ENCODE data around the gene FLT3.

Gene FLT3

DNA sequence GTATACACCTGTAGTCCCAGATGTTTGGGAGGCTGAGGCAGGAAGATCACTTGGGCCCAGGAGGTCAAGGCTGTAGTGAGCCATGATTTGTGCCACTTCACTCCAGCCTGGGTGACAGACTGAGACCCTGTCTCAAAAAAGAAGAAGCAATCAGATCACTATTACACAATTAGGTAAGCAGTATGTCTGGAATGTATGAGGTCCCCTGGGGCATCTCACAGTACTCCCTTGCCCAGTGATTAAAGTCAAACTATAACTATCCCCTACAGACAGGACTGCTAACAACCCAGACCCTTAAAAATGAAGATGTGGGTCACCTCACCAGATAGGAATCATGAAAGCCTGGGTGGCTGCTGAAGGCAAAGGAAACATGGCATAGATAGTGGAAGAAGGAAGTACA, 28.6 kb upstream of the FLT3 start:
- H3K36me3 ChIP-seq = no peaks in the 10 kb centered on the region
- H3K9me3 ChIP-seq = no peaks in the 10 kb centered on the region
- H3K4me1 ChIP-seq = no peaks in the 10 kb centered on the region
- no peak for DNase-seq
- no peaks in the 10 kb centered on the region; the same call in 1 of the 2 replicates for H3K27me3 ChIP-seq
- TF ChIP-seq, protein P1, sequence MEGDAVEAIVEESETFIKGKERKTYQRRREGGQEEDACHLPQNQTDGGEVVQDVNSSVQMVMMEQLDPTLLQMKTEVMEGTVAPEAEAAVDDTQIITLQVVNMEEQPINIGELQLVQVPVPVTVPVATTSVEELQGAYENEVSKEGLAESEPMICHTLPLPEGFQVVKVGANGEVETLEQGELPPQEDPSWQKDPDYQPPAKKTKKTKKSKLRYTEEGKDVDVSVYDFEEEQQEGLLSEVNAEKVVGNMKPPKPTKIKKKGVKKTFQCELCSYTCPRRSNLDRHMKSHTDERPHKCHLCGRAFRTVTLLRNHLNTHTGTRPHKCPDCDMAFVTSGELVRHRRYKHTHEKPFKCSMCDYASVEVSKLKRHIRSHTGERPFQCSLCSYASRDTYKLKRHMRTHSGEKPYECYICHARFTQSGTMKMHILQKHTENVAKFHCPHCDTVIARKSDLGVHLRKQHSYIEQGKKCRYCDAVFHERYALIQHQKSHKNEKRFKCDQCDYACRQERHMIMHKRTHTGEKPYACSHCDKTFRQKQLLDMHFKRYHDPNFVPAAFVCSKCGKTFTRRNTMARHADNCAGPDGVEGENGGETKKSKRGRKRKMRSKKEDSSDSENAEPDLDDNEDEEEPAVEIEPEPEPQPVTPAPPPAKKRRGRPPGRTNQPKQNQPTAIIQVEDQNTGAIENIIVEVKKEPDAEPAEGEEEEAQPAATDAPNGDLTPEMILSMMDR (IDR thresholded peaks at IDR 0.05; ENCODE audit: low read depth, low read length) = no peak
- H3K4me3 ChIP-seq (ENCODE audit: low read depth, low read length) = no peak overlapping the region

DNA sequence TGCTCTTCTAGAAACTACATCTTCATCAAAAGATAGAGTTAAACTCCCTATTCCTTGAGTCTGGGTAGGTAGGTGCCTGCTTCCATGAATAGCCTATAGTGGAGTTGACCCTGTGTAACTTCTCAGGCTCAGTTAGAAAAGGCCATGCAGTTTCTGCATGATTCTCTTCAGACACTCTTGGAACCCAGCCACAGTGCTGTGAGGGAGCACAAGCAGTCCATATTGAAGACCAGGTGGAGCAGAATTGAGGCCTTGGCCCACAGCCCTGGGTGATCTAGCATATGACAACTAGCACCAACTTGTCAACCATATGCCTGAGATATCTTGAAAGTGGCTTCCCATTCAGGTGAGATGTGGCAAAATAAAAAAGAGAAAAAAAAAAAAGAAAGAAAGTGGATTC, 27.7 kb upstream of the FLT3 start:
- Histone ChIP-seq H3K4me3 (ENCODE audit: low read depth, low read length) (no peak overlapping the region), H3K4me1 (no peaks in the 10 kb centered on the region), H3K36me3 (no peaks in the 10 kb centered on the region), H3K27me3 (no peaks in the 10 kb centered on the region; the same call in 1 of the 2 replicates), H3K9me3 (no peaks in the 10 kb centered on the region)
- DNase-seq = no peak
- TF ChIP-seq, protein P1 (IDR thresholded peaks at IDR 0.05; ENCODE audit: low read depth, low read length) = no peak

- DNase-seq = no peak
- TF ChIP-seq, protein P1 (IDR thresholded peaks at IDR 0.05; ENCODE audit: low read depth, low read length) = no peak
- Histone ChIP-seq H3K27me3 (peaks cover 11% of the 10 kb centered on the region), H3K9me3 (no peaks in the 10 kb centered on the region), H3K36me3 (no peaks in the 10 kb centered on the region), H3K4me1 (no peaks in the 10 kb centered on the region), H3K4me3 (ENCODE audit: low read depth, low read length) (no peak overlapping the region)
Observed at GRCh38 chr13:28121224-28121623, 20.8 kb upstream of the FLT3 start.

GRCh38 chr13:28120317-28120716, 19.9 kb upstream of the FLT3 start:
- TF ChIP-seq, protein P1 (IDR thresholded peaks at IDR 0.05; ENCODE audit: low read depth, low read length) = no peak

GRCh38 chr13:28117689-28118377, 17.5 kb upstream of the FLT3 start:
- TF ChIP-seq, protein P1 (IDR thresholded peaks at IDR 0.05; ENCODE audit: low read depth, low read length) = no peak
- no peak for DNase-seq
- H3K4me1 ChIP-seq = no peaks in the 10 kb centered on the region

More at GRCh38 chr13:28120317-28120716, 19.9 kb upstream of the FLT3 start:
- no peak for DNase-seq
- no peaks in the 10 kb centered on the region for H3K4me1 ChIP-seq
- H3K9me3 ChIP-seq = no peaks in the 10 kb centered on the region
- H3K36me3 ChIP-seq = no peaks in the 10 kb centered on the region
- H3K4me3 ChIP-seq (ENCODE audit: low read depth, low read length) = no peak overlapping the region
- H3K27me3 ChIP-seq = peaks cover 14% of the 10 kb centered on the region

DNA sequence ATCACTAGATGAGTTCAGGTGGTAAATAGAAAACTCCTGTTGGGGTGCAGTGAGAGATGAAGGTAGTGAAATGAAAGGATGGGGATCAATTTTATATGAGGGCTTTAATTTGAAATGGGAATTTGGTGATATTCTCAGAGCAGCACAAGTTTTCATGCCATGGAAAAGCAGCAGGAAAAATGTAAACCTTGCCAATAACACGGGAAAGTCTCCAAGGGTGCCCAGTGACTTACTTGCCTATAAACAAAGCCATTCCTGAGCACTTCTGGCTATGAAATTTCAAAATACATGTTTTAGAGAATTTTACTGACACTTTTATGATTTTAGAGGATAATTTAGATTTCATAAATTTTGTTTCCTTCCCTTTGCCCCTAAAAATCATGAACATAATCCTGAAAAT, 16.4 kb upstream of the FLT3 start:
- DNase-seq = no peak
- H3K4me3 ChIP-seq (ENCODE audit: low read depth, low read length) = no peak overlapping the region
- TF ChIP-seq, protein P1 (IDR thresholded peaks at IDR 0.05; ENCODE audit: low read depth, low read length) = no peak
- no peaks in the 10 kb centered on the region for H3K36me3 ChIP-seq
- peaks cover 14% of the 10 kb centered on the region for H3K27me3 ChIP-seq
- no peaks in the 10 kb centered on the region for H3K4me1 ChIP-seq
- no peaks in the 10 kb centered on the region for H3K9me3 ChIP-seq

More at GRCh38 chr13:28117689-28118377, 17.5 kb upstream of the FLT3 start:
- H3K27me3 ChIP-seq = peaks cover 14% of the 10 kb centered on the region
- no peak overlapping the region for H3K4me3 ChIP-seq (ENCODE audit: low read depth, low read length)
- no peaks in the 10 kb centered on the region for H3K9me3 ChIP-seq
- no peaks in the 10 kb centered on the region for H3K36me3 ChIP-seq
